ENCODE measurements around the gene FOXF1.

FOXF1 gene

GRCh38 chr16:86491640-86492023 is 18.7 kb upstream of the FOXF1 start:
- no peaks in the 10 kb centered on the region for H3K9me2 ChIP-seq (replicated peaks; ENCODE audit: control insufficient read depth, low read length)
- H3F3A ChIP-seq (ENCODE audit: control insufficient read depth, insufficient read depth): no peaks in the 10 kb centered on the region
- no peak overlapping the region for H3K4me3 ChIP-seq (ENCODE audit: low read length)
- no peaks in the 10 kb centered on the region for H3K9me3 ChIP-seq (ENCODE audit: control insufficient read depth, insufficient read depth, low read length)
- no peaks in the 10 kb centered on the region for H3K36me3 ChIP-seq (ENCODE audit: control insufficient read depth, low read length)
- TF ChIP-seq EZH2phosphoT487 (IDR thresholded peaks at IDR 0.05; ENCODE audit: borderline replicate concordance, low read length) (no peak), CTCF (IDR thresholded peaks at IDR 0.05; ENCODE audit: low read depth, low read length, poor library complexity, severe bottlenecking) (no peak)
- no peaks in the 10 kb centered on the region for H3K4me1 ChIP-seq (ENCODE audit: control insufficient read depth, low read length)
- H3K27ac ChIP-seq (ENCODE audit: low read depth, low read length): no peak overlapping the region
- H3K4me2 ChIP-seq (ENCODE audit: low read length): no peak overlapping the region
- H3K27me3 ChIP-seq (ENCODE audit: control insufficient read depth, low read length): no peaks in the 10 kb centered on the region
- no peaks in the 10 kb centered on the region for H3K79me2 ChIP-seq (ENCODE audit: control insufficient read depth, low read length)
- H4K20me1 ChIP-seq (ENCODE audit: control insufficient read depth, insufficient read depth, low read depth, low read length): no peaks in the 10 kb centered on the region

GRCh38 chr16:86492267-86492960 is 17.9 kb upstream of the FOXF1 start:
- TF ChIP-seq CTCF (IDR thresholded peaks at IDR 0.05; ENCODE audit: low read depth, low read length, poor library complexity, severe bottlenecking): no peak
- no peak for TF ChIP-seq EZH2phosphoT487 (IDR thresholded peaks at IDR 0.05; ENCODE audit: borderline replicate concordance, low read length)
- Histone ChIP-seq H3K36me3 (ENCODE audit: control insufficient read depth, low read length) (no peaks in the 10 kb centered on the region), H3K9me3 (ENCODE audit: control insufficient read depth, insufficient read depth, low read length) (no peaks in the 10 kb centered on the region), H3K4me1 (ENCODE audit: control insufficient read depth, low read length) (no peaks in the 10 kb centered on the region), H4K20me1 (ENCODE audit: control insufficient read depth, insufficient read depth, low read depth, low read length) (no peaks in the 10 kb centered on the region), H3K27me3 (ENCODE audit: control insufficient read depth, low read length) (no peaks in the 10 kb centered on the region), H3K4me2 (ENCODE audit: low read length) (no peak overlapping the region), H3K27ac (ENCODE audit: low read depth, low read length) (no peak overlapping the region), H3F3A (ENCODE audit: control insufficient read depth, insufficient read depth) (no peaks in the 10 kb centered on the region), H3K4me3 (ENCODE audit: low read length) (no peak overlapping the region), H3K9me2 (replicated peaks; ENCODE audit: control insufficient read depth, low read length) (no peaks in the 10 kb centered on the region), H3K79me2 (ENCODE audit: control insufficient read depth, low read length) (no peaks in the 10 kb centered on the region)

- no peak overlapping the region for H3K4me3 ChIP-seq (ENCODE audit: low read length)
- H3K4me1 ChIP-seq (ENCODE audit: control insufficient read depth, low read length): no peaks in the 10 kb centered on the region
- H3K4me2 ChIP-seq (ENCODE audit: low read length): no peak overlapping the region
- no peaks in the 10 kb centered on the region for H3K9me2 ChIP-seq (replicated peaks; ENCODE audit: control insufficient read depth, low read length)
- no peaks in the 10 kb centered on the region for H4K20me1 ChIP-seq (ENCODE audit: control insufficient read depth, insufficient read depth, low read depth, low read length)
- H3K27me3 ChIP-seq (ENCODE audit: control insufficient read depth, low read length): no peaks in the 10 kb centered on the region
- H3F3A ChIP-seq (ENCODE audit: control insufficient read depth, insufficient read depth): no peaks in the 10 kb centered on the region
- H3K36me3 ChIP-seq (ENCODE audit: control insufficient read depth, low read length): no peaks in the 10 kb centered on the region
- no peaks in the 10 kb centered on the region for H3K9me3 ChIP-seq (ENCODE audit: control insufficient read depth, insufficient read depth, low read length)
- TF ChIP-seq CTCF (IDR thresholded peaks at IDR 0.05; ENCODE audit: low read depth, low read length, poor library complexity, severe bottlenecking) (no peak), EZH2phosphoT487 (IDR thresholded peaks at IDR 0.05; ENCODE audit: borderline replicate concordance, low read length) (no peak)
- no peak overlapping the region for H3K27ac ChIP-seq (ENCODE audit: low read depth, low read length)
- no peaks in the 10 kb centered on the region for H3K79me2 ChIP-seq (ENCODE audit: control insufficient read depth, low read length)
Observed at GRCh38 chr16:86492961-86493629, 17.2 kb upstream of the FOXF1 start.
